Smooth muscle cell (in vitro differentiated cells): ENCODE data around the gene HSP90B1. TPM values are rescaled to one million over a fixed set of nuclear protein-coding genes. Genes with fewer than 3 reads are reported as not detected.
A peak's percentile ranks its signal among the peaks of the same experiment; 100 is the strongest.

Experiments
- DNase-seq: peaks from one replicate; lab custom pipeline; 2025; ENCODE audit not compliant: unreplicated experiment; lab: John Stamatoyannopoulos, UW
- H2AFZ ChIP-seq: fragments of 200-600 bp; sonication (generic); 2 replicates; pipeline ENCODE4 v1.6.0; 2016; ENCODE audit warnings: antibody characterized with exemption, low read depth, mild to moderate bottlenecking
- H3F3A ChIP-seq: fragments of 200-600 bp; sonication (generic); 2 replicates; pipeline ENCODE4 v1.6.0; 2017; ENCODE audit warnings: antibody characterized with exemption, low read depth
- H3K27ac ChIP-seq: fragments of 200-600 bp; sonication (generic); 2 replicates; pipeline ENCODE4 v1.5.1; 2016; ENCODE audit warnings: low read depth, mild to moderate bottlenecking
- H3K27me3 ChIP-seq: fragments of 200-600 bp; sonication (generic); 2 replicates; pipeline ENCODE4 v1.6.1; 2016; ENCODE audit warnings: low read depth, mild to moderate bottlenecking
- H3K36me3 ChIP-seq: fragments of 200-600 bp; sonication (generic); 2 replicates; pipeline ENCODE4 v1.5.1; 2016; ENCODE audit warnings: low read depth
- H3K4me1 ChIP-seq: fragments of 200-600 bp; sonication (generic); 2 replicates; pipeline ENCODE4 v1.5.1; 2016; ENCODE audit warnings: low read depth
- H3K4me2 ChIP-seq: fragments of 200-600 bp; sonication (generic); 2 replicates; pipeline ENCODE4 v1.6.0; 2016; ENCODE audit warnings: mild to moderate bottlenecking
- H3K4me3 ChIP-seq: fragments of 200-600 bp; sonication (generic); 2 replicates; pipeline ENCODE4 v1.5.1; 2016; ENCODE audit warnings: mild to moderate bottlenecking
- H3K79me2 ChIP-seq: fragments of 200-600 bp; sonication (generic); 2 replicates; pipeline ENCODE4 v1.6.0; 2016; ENCODE audit warnings: low read depth, mild to moderate bottlenecking
- H3K9ac ChIP-seq: fragments of 200-600 bp; sonication (generic); 2 replicates; pipeline ENCODE4 v1.6.0; 2016; ENCODE audit warnings: low read depth
- H3K9me3 ChIP-seq: fragments of 200-600 bp; sonication (generic); replicated peaks from 2 replicates; pipeline ENCODE4 v1.5.1; 2016; ENCODE audit warnings: low read depth
- H4K20me1 ChIP-seq: fragments of 200-600 bp; sonication (generic); 2 replicates; pipeline ENCODE4 v1.6.0; 2016; ENCODE audit warnings: low read depth
- WGBS: methylation state at CpG from one replicate; pipeline ENCODE4 v1.1.7; 2016; ENCODE audit warnings: low lambda C conversion rate; 5-methylcytosine and 5-hydroxymethylcytosine counted together
- polyA plus RNA-seq: library from polyadenylated mRNA; unstranded; fragments of >200 nt; fragmentation: Nextera tagmentation; extraction: Ambion mirVana; gene quantifications from 2 replicates; pipeline ENCODE4 v1.2.1, GENCODE V29; 2016
- total RNA-seq: library from RNA; depleted of rRNA; stranded (reverse); fragments of >200 nt; gene quantifications from 2 replicates; pipeline ENCODE4 v1.2.3, GENCODE V29; 2014
- TF ChIP-seq, protein P1 (sequence below): fragments of 200-600 bp; sonication (generic); IDR thresholded peaks from 2 replicates; pipeline ENCODE4 v1.5.1; 2017; ENCODE audit warnings: borderline replicate concordance, mild to moderate bottlenecking, antibody characterized with exemption; ENCODE audit not compliant: insufficient read depth, poor library complexity, severe bottlenecking

The HSP90B1 gene
- total and polyA plus RNA-seq, 2 experiments from 2014 or later = 908 to 1,047 TPM

DNA sequence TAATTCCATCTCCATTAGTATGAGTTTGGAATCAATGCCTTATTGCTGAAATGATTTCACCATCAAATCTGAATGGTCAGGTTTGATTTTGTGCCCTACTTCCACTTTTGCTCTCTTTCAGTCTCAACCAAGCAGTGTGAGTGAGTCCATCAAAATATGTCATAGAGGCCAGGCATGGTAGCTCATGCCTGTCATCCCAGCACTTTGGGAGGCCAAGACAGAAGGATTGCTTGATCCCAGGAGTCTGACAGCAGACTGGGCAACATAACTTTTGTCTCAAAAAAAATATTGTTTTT is 22.0 kb upstream of the HSP90B1 start:
- H3K4me1 ChIP-seq = no peaks in the 10 kb centered on the region
- TF ChIP-seq, protein P1, sequence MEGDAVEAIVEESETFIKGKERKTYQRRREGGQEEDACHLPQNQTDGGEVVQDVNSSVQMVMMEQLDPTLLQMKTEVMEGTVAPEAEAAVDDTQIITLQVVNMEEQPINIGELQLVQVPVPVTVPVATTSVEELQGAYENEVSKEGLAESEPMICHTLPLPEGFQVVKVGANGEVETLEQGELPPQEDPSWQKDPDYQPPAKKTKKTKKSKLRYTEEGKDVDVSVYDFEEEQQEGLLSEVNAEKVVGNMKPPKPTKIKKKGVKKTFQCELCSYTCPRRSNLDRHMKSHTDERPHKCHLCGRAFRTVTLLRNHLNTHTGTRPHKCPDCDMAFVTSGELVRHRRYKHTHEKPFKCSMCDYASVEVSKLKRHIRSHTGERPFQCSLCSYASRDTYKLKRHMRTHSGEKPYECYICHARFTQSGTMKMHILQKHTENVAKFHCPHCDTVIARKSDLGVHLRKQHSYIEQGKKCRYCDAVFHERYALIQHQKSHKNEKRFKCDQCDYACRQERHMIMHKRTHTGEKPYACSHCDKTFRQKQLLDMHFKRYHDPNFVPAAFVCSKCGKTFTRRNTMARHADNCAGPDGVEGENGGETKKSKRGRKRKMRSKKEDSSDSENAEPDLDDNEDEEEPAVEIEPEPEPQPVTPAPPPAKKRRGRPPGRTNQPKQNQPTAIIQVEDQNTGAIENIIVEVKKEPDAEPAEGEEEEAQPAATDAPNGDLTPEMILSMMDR = no peak
- no peaks in the 10 kb centered on the region for H4K20me1 ChIP-seq
- no peak for DNase-seq
- no peak overlapping the region for H3K4me2 ChIP-seq
- H3K9ac ChIP-seq = no peak overlapping the region
- H3K27me3 ChIP-seq = no peaks in the 10 kb centered on the region
- H3K4me3 ChIP-seq = no peak overlapping the region
- H3K9me3 ChIP-seq = no peaks in the 10 kb centered on the region
- no peak overlapping the region for H3K27ac ChIP-seq
- H3K79me2 ChIP-seq = no peaks in the 10 kb centered on the region
- H3F3A ChIP-seq = no peaks in the 10 kb centered on the region
- no peak overlapping the region for H2AFZ ChIP-seq
- H3K36me3 ChIP-seq = no peaks in the 10 kb centered on the region

DNA sequence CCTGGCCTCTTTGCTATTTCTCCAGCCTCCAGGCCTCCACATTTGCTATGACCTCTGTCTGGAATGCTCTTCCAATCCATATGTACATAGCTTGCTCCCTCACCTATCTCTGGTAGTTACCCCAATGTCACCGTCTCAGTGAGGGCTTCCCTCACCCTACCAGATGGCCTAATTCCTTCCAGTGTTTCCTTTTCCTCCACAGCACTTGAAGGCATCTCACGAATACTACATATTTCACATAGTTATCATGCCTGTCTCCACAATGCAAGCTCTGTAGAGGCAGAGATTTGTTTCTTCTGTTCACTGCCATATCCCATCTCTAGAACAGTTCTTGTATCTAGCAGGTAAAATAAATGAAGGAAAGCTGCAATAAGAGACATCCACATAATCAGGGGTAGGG is 21.3 kb upstream of the HSP90B1 start:
- Histone ChIP-seq H3F3A (no peaks in the 10 kb centered on the region), H3K4me2 (peak overlapping the region; percentile 52), H4K20me1 (no peaks in the 10 kb centered on the region), H2AFZ (no peak overlapping the region), H3K36me3 (no peaks in the 10 kb centered on the region), H3K79me2 (no peaks in the 10 kb centered on the region), H3K9ac (no peak overlapping the region), H3K4me3 (no peak overlapping the region), H3K27ac (no peak overlapping the region), H3K9me3 (no peaks in the 10 kb centered on the region), H3K27me3 (no peaks in the 10 kb centered on the region), H3K4me1 (no peaks in the 10 kb centered on the region)
- 9% methylated on average over 2 of the region's 2 CpGs for WGBS
- no peak for DNase-seq
- TF ChIP-seq, protein P1 = no peak

DNA sequence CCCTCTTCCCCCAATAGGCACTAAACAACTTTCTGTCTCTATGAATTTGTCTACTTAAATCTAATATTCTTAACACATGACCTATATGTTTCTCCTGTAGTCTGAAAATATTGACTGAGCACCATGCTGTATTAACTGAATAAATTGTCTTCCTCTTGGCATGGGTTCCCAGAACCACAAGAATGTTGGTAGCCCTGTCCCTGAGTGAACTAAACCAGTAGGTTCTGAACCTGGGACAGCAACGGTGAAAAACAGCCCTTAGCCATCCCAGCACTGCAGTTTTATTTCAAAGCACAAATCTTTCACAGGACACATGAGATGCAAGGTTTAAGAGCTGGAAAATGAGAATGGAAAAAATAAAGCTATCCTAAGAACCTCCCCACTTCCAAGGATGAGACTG is 20.4 kb upstream of the HSP90B1 start:
- Histone ChIP-seq H3K4me2 (no peak overlapping the region), H3K4me3 (no peak overlapping the region), H3K9me3 (no peaks in the 10 kb centered on the region), H3K27me3 (no peaks in the 10 kb centered on the region), H3K9ac (no peak overlapping the region), H3F3A (no peaks in the 10 kb centered on the region), H3K79me2 (no peaks in the 10 kb centered on the region), H3K4me1 (no peaks in the 10 kb centered on the region), H2AFZ (no peak overlapping the region), H3K27ac (no peak overlapping the region), H4K20me1 (no peaks in the 10 kb centered on the region), H3K36me3 (no peaks in the 10 kb centered on the region)
- TF ChIP-seq, protein P1 = no peak
- DNase-seq = no peak
- WGBS = 81% methylated on average over 1 of the region's 1 CpG

DNA sequence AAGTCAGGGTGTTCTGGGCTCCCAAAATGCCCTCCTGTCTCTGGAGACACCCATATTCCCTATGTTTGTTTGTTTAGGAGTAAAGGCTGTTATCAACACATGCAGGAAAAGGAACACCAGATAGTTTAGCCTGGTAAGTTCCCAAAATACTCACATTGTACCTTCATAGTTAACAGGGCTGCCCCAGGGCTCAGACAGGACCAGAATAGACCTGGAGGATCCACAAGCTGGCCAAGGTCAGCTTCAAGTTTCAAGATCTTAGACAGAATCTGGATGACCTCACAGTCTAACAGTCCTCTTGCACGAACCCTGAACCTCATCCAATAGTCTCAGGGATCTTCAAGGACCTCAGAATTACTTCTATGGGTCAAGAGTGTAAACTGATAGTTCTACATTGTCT is 18.1 kb upstream of the HSP90B1 start:
- Histone ChIP-seq H3K36me3 (no peaks in the 10 kb centered on the region), H4K20me1 (no peaks in the 10 kb centered on the region), H3K9ac (no peak overlapping the region), H3K4me2 (no peak overlapping the region), H3K4me1 (no peaks in the 10 kb centered on the region), H3K79me2 (no peaks in the 10 kb centered on the region), H2AFZ (no peak overlapping the region), H3K27ac (no peak overlapping the region), H3K27me3 (no peaks in the 10 kb centered on the region), H3K9me3 (no peaks in the 10 kb centered on the region), H3K4me3 (no peak overlapping the region), H3F3A (no peaks in the 10 kb centered on the region)
- WGBS = 81% methylated on average over 1 of the region's 1 CpG
- DNase-seq = no peak
- TF ChIP-seq, protein P1 = no peak
